Keratinocyte (primary cell): Measurements from ENCODE around the gene CLK4.

Experiments used
- EZH2 ChIP-seq: IDR thresholded peaks from one replicate; pipeline ENCODE4 v1.6.1; 2012; ENCODE audit warnings: inconsistent platforms, mild to moderate bottlenecking, low read length, moderate library complexity
- TF ChIP-seq, protein P1 (sequence below), 3 experiments: IDR thresholded peaks in 1 of 3; conservative IDR thresholded peaks in 1 of 3; optimal IDR thresholded peaks in 1 of 3; 2 replicates in 2 of 3; 3 replicates in 1 of 3; pipeline versions ENCODE3 to v1.5.1; 2011; ENCODE audit warnings: low read length in 3 of 3, mild to moderate bottlenecking in 3 of 3, moderate library complexity in 2 of 3, control low read depth in 1 of 3, inconsistent platforms in 1 of 3; ENCODE audit not compliant: insufficient read depth in 2 of 3; ENCODE audit errors: extremely low read depth in 1 of 3

DNA sequence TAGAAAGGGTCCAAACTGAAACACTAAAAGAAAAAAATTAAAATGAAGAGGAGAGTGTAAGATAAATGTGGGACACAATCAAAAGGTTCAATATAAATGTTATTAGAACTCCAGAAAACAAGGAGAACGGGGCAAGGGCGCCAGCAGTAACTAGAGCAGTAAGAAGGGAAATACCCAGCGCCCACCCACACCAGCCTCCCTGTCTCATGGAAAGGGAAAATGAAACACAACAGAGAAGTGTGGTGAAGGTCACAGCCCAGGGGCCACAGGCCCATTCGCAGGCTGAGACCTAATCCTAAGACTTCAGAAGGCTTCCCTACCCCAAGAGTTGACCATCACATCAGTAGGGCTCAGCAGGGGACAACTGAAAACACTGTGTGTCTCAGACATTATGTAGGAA lies 45.8 kb upstream of the CLK4 start:
- TF ChIP-seq, protein P1, sequence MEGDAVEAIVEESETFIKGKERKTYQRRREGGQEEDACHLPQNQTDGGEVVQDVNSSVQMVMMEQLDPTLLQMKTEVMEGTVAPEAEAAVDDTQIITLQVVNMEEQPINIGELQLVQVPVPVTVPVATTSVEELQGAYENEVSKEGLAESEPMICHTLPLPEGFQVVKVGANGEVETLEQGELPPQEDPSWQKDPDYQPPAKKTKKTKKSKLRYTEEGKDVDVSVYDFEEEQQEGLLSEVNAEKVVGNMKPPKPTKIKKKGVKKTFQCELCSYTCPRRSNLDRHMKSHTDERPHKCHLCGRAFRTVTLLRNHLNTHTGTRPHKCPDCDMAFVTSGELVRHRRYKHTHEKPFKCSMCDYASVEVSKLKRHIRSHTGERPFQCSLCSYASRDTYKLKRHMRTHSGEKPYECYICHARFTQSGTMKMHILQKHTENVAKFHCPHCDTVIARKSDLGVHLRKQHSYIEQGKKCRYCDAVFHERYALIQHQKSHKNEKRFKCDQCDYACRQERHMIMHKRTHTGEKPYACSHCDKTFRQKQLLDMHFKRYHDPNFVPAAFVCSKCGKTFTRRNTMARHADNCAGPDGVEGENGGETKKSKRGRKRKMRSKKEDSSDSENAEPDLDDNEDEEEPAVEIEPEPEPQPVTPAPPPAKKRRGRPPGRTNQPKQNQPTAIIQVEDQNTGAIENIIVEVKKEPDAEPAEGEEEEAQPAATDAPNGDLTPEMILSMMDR (optimal IDR thresholded peaks at IDR 0.05 in 1 of 3, IDR thresholded peaks at IDR 0.05 in 1 of 3, conservative IDR thresholded peaks at IDR 0.05 in 1 of 3; ENCODE audit: extremely low read depth in 1 of 3, insufficient read depth in 2 of 3, low read length in 3 of 3), result no peak
- no peak for TF ChIP-seq EZH2
